Liver (tissue), 9 donors: ENCODE measurements around the gene LRCH4. TPM values are rescaled to one million over a fixed set of nuclear protein-coding genes. Genes with fewer than 3 reads are reported as not detected.

Source experiments
- DNase-seq: peaks from one replicate; pipeline ENCODE4 v3.0.0-alpha.2; 2017; ENCODE audit warnings: low spot score
- H3K27ac ChIP-seq, 2 donors: one replicate each; pipeline ENCODE4 v1.7.0; 2013; ENCODE audit warnings: inconsistent platforms in 2 of 2, low read length in 2 of 2, control low read depth in 1 of 2, low read depth in 1 of 2, mild to moderate bottlenecking in 1 of 2
- H3K27me3 ChIP-seq, 4 donors: one replicate each; pipeline versions ENCODE4 v1.6.1 to v1.7.0; 2013; ENCODE audit warnings: low read length in 3 of 4, inconsistent platforms in 1 of 4, mild to moderate bottlenecking in 1 of 4, moderate library complexity in 1 of 4; ENCODE audit not compliant: control insufficient read depth in 4 of 4, insufficient read depth in 4 of 4
- H3K36me3 ChIP-seq, 4 donors: one replicate each; pipeline versions ENCODE4 v1.6.1 to v1.7.0; 2013; ENCODE audit warnings: low read length in 3 of 4, mild to moderate bottlenecking in 3 of 4, low read depth in 1 of 4, moderate library complexity in 1 of 4; ENCODE audit not compliant: control insufficient read depth in 4 of 4, insufficient read depth in 3 of 4
- H3K4me1 ChIP-seq, 4 donors: one replicate each; pipeline versions ENCODE4 v1.6.1 to v1.7.0; 2013; ENCODE audit warnings: low read length in 3 of 4, mild to moderate bottlenecking in 3 of 4, moderate library complexity in 1 of 4; ENCODE audit not compliant: control insufficient read depth in 4 of 4, insufficient read depth in 4 of 4
- H3K4me3 ChIP-seq, 3 donors: one replicate each; pipeline versions ENCODE4 v1.6.1 to v1.7.0; 2013; ENCODE audit warnings: low read length in 3 of 3, control low read depth in 1 of 3, low read depth in 1 of 3, mild to moderate bottlenecking in 1 of 3
- H3K9ac ChIP-seq, 2 donors: one replicate each; pipeline ENCODE4 v1.7.0; 2013; ENCODE audit warnings: low read length in 2 of 2, mild to moderate bottlenecking in 2 of 2, moderate library complexity in 2 of 2, control low read depth in 1 of 2, low read depth in 1 of 2
- H3K9me3 ChIP-seq, 4 donors: one replicate each; pipeline versions ENCODE4 v1.6.1 to v1.7.0; 2013; ENCODE audit warnings: low read length in 3 of 4; ENCODE audit not compliant: control insufficient read depth in 4 of 4
- EGR1 ChIP-seq, 2 donors: IDR thresholded peaks; 2 replicates each; pipeline ENCODE4 v1.6.1; 2016 to 2018; ENCODE audit warnings: antibody characterized with exemption in 2 of 2, low read depth in 2 of 2
- FOXA1 ChIP-seq: IDR thresholded peaks from 2 replicates; pipeline ENCODE4 v1.6.1; 2016; ENCODE audit warnings: antibody characterized with exemption
- FOXA2 ChIP-seq: IDR thresholded peaks from 2 replicates; pipeline ENCODE4 v1.6.1; 2016; ENCODE audit warnings: antibody characterized with exemption
- GABPA ChIP-seq, 2 donors: IDR thresholded peaks in 1 of 2; conservative IDR thresholded peaks in 1 of 2; 2 replicates each; pipeline ENCODE4 v1.6.1; 2016; ENCODE audit warnings: antibody characterized with exemption in 2 of 2, mild to moderate bottlenecking in 1 of 2, moderate library complexity in 1 of 2
- HNF4A ChIP-seq, 2 donors: conservative IDR thresholded peaks; 2 replicates each; pipeline ENCODE4 v1.6.1; 2016; ENCODE audit warnings: antibody characterized with exemption in 2 of 2, mild to moderate bottlenecking in 2 of 2
- HNF4G ChIP-seq: IDR thresholded peaks from 2 replicates; pipeline ENCODE4 v1.6.1; 2016; ENCODE audit warnings: antibody characterized with exemption
- JUND ChIP-seq, 2 donors: IDR thresholded peaks; 2 replicates each; pipeline ENCODE4 v1.6.1; 2016; ENCODE audit warnings: antibody characterized with exemption in 2 of 2
- NR2F2 ChIP-seq: IDR thresholded peaks from 2 replicates; pipeline ENCODE4 v1.6.1; 2016; ENCODE audit warnings: antibody characterized with exemption
- RAD21 ChIP-seq, 2 donors: IDR thresholded peaks; 2 replicates each; pipeline ENCODE4 v1.6.1; 2016; ENCODE audit warnings: antibody characterized with exemption in 2 of 2, mild to moderate bottlenecking in 2 of 2
- RXRA ChIP-seq, 2 donors: IDR thresholded peaks; 2 replicates each; pipeline ENCODE4 v1.6.1; 2017 to 2018; ENCODE audit warnings: antibody characterized with exemption in 2 of 2, mild to moderate bottlenecking in 1 of 2
- SP1 ChIP-seq: IDR thresholded peaks from 2 replicates; pipeline ENCODE4 v1.6.1; 2018; ENCODE audit warnings: antibody characterized with exemption, mild to moderate bottlenecking
- TAF1 ChIP-seq: conservative IDR thresholded peaks from 2 replicates; pipeline ENCODE4 v1.6.1; 2016; ENCODE audit warnings: antibody characterized with exemption, mild to moderate bottlenecking
- YY1 ChIP-seq: IDR thresholded peaks from 2 replicates; pipeline ENCODE4 v1.6.1; 2016; ENCODE audit warnings: antibody characterized with exemption, mild to moderate bottlenecking
- WGBS: extraction: QIAGEN DNeasy Blood & Tissue Kit; methylation state at CpG from one replicate; pipeline ENCODE4 v1.1.7; 2013; 5-methylcytosine and 5-hydroxymethylcytosine counted together
- polyA plus RNA-seq, 2 donors: library from polyadenylated mRNA; stranded (reverse) in 1 of 2; unstranded in 1 of 2; fragments of 200-250 nt in 1 of 2; fragments of >200 nt in 1 of 2; fragmentation: Nextera tagmentation in 1 of 2; extraction: Ambion mirVana in 1 of 2; gene quantifications; one replicate each; pipeline versions ENCODE4 v1.2.1 to v1.2.3, GENCODE V29; 2013 to 2015
- total RNA-seq, 2 donors: library from RNA; depleted of rRNA; stranded (reverse); fragments of >200 nt; gene quantifications; one replicate each; pipeline ENCODE4 v1.2.3, GENCODE V29; 2014
- TF ChIP-seq, protein P1 (sequence below): fragments of 150-350 bp; IDR thresholded peaks from 2 replicates; pipeline ENCODE4 v1.5.1; 2017; ENCODE audit warnings: improper control_type of control experiment, low read depth, low read length; ENCODE audit not compliant: missing input control
- TF ChIP-seq, protein P2 (sequence below): IDR thresholded peaks from 2 replicates; pipeline ENCODE4 v1.6.1; 2016; ENCODE audit warnings: antibody characterized with exemption
- TF ChIP-seq, protein P3 (sequence below): IDR thresholded peaks from 2 replicates; pipeline ENCODE4 v1.6.1; 2016; ENCODE audit warnings: antibody characterized with exemption, mild to moderate bottlenecking
- TF ChIP-seq, protein P4 (sequence below): IDR thresholded peaks from 2 replicates; pipeline ENCODE4 v1.6.1; 2016; ENCODE audit warnings: antibody characterized with exemption
- TF ChIP-seq, protein P5 (sequence below): IDR thresholded peaks from 2 replicates; pipeline ENCODE4 v1.6.1; 2016; ENCODE audit warnings: antibody characterized with exemption
- donor health status: healthy.
- donor health status: healthy.
- donor health status: healthy.
- donor health status: healthy.
- donor health status: healthy.

The LRCH4 gene
- total and polyA plus RNA-seq, 4 donors, result 8.2 to 25.8 (median 13.0) TPM

DNA sequence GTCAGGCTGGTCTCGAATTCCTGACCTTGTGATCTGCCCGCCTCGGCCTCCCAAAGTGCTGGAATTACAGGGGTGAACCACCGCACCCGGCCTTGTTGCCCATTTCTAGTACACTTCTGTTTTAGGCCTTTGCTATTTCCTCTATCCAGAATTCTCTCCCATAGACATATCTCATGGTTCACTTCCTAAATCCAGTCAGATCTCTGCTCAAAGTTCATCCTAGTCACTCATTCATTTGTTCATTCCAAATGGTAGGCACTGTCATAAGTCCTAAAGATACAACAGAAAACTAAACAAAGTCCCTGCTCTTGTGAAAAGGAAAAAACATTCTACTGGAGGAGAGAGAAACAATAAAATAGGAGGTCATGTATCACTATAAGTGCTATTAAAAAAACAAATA lies 24.0 kb upstream of the LRCH4 start:
- H3K36me3 ChIP-seq, result no peaks in the 10 kb centered on the region
- H3K4me3 ChIP-seq, result no peak overlapping the region
- 92% methylated on average over 5 of the region's 5 CpGs for WGBS
- no peak overlapping the region for H3K9ac ChIP-seq
- H3K4me1 ChIP-seq, result peaks cover 4 to 31% (median 20%) of the 10 kb centered on the region in 4 donors
- H3K27me3 ChIP-seq, result no peaks in the 10 kb centered on the region
- no peaks in the 10 kb centered on the region for H3K9me3 ChIP-seq
- peak overlapping the region; percentile 17 to 97 for H3K27ac ChIP-seq
- DNase-seq, result no peak
- TF ChIP-seq, protein P1, sequence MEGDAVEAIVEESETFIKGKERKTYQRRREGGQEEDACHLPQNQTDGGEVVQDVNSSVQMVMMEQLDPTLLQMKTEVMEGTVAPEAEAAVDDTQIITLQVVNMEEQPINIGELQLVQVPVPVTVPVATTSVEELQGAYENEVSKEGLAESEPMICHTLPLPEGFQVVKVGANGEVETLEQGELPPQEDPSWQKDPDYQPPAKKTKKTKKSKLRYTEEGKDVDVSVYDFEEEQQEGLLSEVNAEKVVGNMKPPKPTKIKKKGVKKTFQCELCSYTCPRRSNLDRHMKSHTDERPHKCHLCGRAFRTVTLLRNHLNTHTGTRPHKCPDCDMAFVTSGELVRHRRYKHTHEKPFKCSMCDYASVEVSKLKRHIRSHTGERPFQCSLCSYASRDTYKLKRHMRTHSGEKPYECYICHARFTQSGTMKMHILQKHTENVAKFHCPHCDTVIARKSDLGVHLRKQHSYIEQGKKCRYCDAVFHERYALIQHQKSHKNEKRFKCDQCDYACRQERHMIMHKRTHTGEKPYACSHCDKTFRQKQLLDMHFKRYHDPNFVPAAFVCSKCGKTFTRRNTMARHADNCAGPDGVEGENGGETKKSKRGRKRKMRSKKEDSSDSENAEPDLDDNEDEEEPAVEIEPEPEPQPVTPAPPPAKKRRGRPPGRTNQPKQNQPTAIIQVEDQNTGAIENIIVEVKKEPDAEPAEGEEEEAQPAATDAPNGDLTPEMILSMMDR, result no peak
- TF ChIP-seq YY1 (no peak), HNF4G (no peak), JUND (IDR thresholded peaks at IDR 0.05) (no peak), RXRA (IDR thresholded peaks at IDR 0.05) (no peak), NR2F2 (no peak), HNF4A (conservative IDR thresholded peaks at IDR 0.05) (no peak), RAD21 (IDR thresholded peaks at IDR 0.05) (no peak), TAF1 (no peak), GABPA (IDR thresholded peaks at IDR 0.05 in 1 of 2, conservative IDR thresholded peaks at IDR 0.05 in 1 of 2) (no peak), SP1 (no peak), FOXA1 (no peak), FOXA2 (no peak), EGR1 (IDR thresholded peaks at IDR 0.05; ENCODE audit: low read depth in 2 of 2) (no peak)
- TF ChIP-seq, protein P2, sequence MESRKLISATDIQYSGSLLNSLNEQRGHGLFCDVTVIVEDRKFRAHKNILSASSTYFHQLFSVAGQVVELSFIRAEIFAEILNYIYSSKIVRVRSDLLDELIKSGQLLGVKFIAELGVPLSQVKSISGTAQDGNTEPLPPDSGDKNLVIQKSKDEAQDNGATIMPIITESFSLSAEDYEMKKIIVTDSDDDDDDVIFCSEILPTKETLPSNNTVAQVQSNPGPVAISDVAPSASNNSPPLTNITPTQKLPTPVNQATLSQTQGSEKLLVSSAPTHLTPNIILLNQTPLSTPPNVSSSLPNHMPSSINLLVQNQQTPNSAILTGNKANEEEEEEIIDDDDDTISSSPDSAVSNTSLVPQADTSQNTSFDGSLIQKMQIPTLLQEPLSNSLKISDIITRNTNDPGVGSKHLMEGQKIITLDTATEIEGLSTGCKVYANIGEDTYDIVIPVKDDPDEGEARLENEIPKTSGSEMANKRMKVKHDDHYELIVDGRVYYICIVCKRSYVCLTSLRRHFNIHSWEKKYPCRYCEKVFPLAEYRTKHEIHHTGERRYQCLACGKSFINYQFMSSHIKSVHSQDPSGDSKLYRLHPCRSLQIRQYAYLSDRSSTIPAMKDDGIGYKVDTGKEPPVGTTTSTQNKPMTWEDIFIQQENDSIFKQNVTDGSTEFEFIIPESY, result no peak
- TF ChIP-seq, protein P3, sequence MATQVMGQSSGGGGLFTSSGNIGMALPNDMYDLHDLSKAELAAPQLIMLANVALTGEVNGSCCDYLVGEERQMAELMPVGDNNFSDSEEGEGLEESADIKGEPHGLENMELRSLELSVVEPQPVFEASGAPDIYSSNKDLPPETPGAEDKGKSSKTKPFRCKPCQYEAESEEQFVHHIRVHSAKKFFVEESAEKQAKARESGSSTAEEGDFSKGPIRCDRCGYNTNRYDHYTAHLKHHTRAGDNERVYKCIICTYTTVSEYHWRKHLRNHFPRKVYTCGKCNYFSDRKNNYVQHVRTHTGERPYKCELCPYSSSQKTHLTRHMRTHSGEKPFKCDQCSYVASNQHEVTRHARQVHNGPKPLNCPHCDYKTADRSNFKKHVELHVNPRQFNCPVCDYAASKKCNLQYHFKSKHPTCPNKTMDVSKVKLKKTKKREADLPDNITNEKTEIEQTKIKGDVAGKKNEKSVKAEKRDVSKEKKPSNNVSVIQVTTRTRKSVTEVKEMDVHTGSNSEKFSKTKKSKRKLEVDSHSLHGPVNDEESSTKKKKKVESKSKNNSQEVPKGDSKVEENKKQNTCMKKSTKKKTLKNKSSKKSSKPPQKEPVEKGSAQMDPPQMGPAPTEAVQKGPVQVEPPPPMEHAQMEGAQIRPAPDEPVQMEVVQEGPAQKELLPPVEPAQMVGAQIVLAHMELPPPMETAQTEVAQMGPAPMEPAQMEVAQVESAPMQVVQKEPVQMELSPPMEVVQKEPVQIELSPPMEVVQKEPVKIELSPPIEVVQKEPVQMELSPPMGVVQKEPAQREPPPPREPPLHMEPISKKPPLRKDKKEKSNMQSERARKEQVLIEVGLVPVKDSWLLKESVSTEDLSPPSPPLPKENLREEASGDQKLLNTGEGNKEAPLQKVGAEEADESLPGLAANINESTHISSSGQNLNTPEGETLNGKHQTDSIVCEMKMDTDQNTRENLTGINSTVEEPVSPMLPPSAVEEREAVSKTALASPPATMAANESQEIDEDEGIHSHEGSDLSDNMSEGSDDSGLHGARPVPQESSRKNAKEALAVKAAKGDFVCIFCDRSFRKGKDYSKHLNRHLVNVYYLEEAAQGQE, result no peak
- TF ChIP-seq, protein P4, sequence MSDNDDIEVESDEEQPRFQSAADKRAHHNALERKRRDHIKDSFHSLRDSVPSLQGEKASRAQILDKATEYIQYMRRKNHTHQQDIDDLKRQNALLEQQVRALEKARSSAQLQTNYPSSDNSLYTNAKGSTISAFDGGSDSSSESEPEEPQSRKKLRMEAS, result no peak
- TF ChIP-seq, protein P5, sequence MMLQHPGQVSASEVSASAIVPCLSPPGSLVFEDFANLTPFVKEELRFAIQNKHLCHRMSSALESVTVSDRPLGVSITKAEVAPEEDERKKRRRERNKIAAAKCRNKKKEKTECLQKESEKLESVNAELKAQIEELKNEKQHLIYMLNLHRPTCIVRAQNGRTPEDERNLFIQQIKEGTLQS, result no peak
